MCF 10A (cell line): ENCODE data around the gene EXOC6B. TPM values are rescaled to one million over a fixed set of nuclear protein-coding genes. Genes with fewer than 3 reads are reported as not detected.

Source experiments
- BruUV-seq: library from RNA; stranded (reverse); fragments of 400-500 nt; replicated peaks from 2 replicates; lab custom pipeline; 2021; lab: Mats Ljungman, UMichigan
- CTCF ChIA-PET: fragments of 300-600 bp; sonication (Branson Sonifier 250); formaldehyde crosslinking; extraction: SDS; loops from one replicate; lab custom pipeline; 2021; ENCODE audit warnings: antibody characterized with exemption, inconsistent platforms; lab: Yijun Ruan, JAX
- POLR2A ChIA-PET: fragments of 300-600, 350-650 bp; sonication (Branson Sonifier 250); formaldehyde crosslinking; extraction: SDS; loops from one replicate; lab custom pipeline; 2020; ENCODE audit warnings: antibody characterized with exemption, inconsistent platforms; lab: Yijun Ruan, JAX
- DNase-seq: peaks from one replicate; pipeline ENCODE4 v3.0.0-alpha.2; 2018; ENCODE audit not compliant: unreplicated experiment
- H3K27ac Mint-ChIP-seq: one replicate; pipeline ENCODE4 v1.8.0; 2022; ENCODE audit warnings: mild to moderate bottlenecking, low read depth, mixed read lengths; ENCODE audit not compliant: unreplicated experiment
- H3K27me3 Mint-ChIP-seq: one replicate; pipeline ENCODE4 v1.8.0; 2022; ENCODE audit warnings: mixed read lengths; ENCODE audit not compliant: insufficient read depth, unreplicated experiment
- H3K36me3 Mint-ChIP-seq: one replicate; pipeline ENCODE4 v1.8.0; 2022; ENCODE audit warnings: mild to moderate bottlenecking, moderate library complexity, mixed read lengths; ENCODE audit not compliant: insufficient read depth, unreplicated experiment
- H3K4me1 Mint-ChIP-seq: one replicate; pipeline ENCODE4 v1.8.0; 2022; ENCODE audit warnings: mixed read lengths; ENCODE audit not compliant: insufficient read depth, unreplicated experiment
- H3K4me3 Mint-ChIP-seq: one replicate; pipeline ENCODE4 v1.8.0; 2022; ENCODE audit warnings: mild to moderate bottlenecking, moderate library complexity, mixed read lengths; ENCODE audit not compliant: unreplicated experiment
- H3K9me3 Mint-ChIP-seq: one replicate; pipeline ENCODE4 v1.8.0; 2022; ENCODE audit warnings: mixed read lengths; ENCODE audit not compliant: unreplicated experiment
- CTCF ChIP-seq: fragments of 200-600 bp; IDR thresholded peaks from one replicate; pipeline ENCODE4 v1.8.0; 2022; ENCODE audit warnings: antibody characterized with exemption, mild to moderate bottlenecking; ENCODE audit not compliant: unreplicated experiment
- intact Hi-C: fragments of 100-400 bp; cut with micrococcal nuclease; formaldehyde crosslinking; loops from 2 replicates; pipeline ENCODE4 v1.14.1; 2022
- total RNA-seq: library from RNA; stranded (reverse); gene quantifications from 2 replicates; pipeline ENCODE4 v1.2.3, GENCODE V29; 2022

Gene EXOC6B
- total RNA-seq, 1 experiment from 2014 or later, result 24.7 TPM

- H3K4me1 Mint-ChIP-seq, result no peaks in the 10 kb centered on the region
- H3K27me3 Mint-ChIP-seq, result no peaks in the 10 kb centered on the region
- no peaks in the 10 kb centered on the region for H3K36me3 Mint-ChIP-seq
- intact Hi-C loops, result no loop called here
- no peak for DNase-seq
- CTCF ChIA-PET, result interaction anchor here (0.6 kb wide), 1 partner anchor 38 kb away, joined by 3 read pairs; no protein-coding TSS in a partner anchor
- POLR2A ChIA-PET, result no interaction called here
- no peak overlapping the region for H3K4me3 Mint-ChIP-seq
- BruUV-seq, result no TSS peak
- H3K27ac Mint-ChIP-seq, result no peak overlapping the region
- no peak for TF ChIP-seq CTCF
- no peaks in the 10 kb centered on the region for H3K9me3 Mint-ChIP-seq
Measured at GRCh38 chr2:72708236-72708635, 117.6 kb downstream of the EXOC6B start.

GRCh38 chr2:72698300-72698699 lies 127.5 kb downstream of the EXOC6B start:
- intact Hi-C loops, result no loop called here
- no peaks in the 10 kb centered on the region for H3K27me3 Mint-ChIP-seq
- no peak overlapping the region for H3K4me3 Mint-ChIP-seq
- POLR2A ChIA-PET, result no interaction called here
- no peak for TF ChIP-seq CTCF
- no TSS peak for BruUV-seq
- no peak for DNase-seq
- no peak overlapping the region for H3K27ac Mint-ChIP-seq
- CTCF ChIA-PET, result no interaction called here
- H3K36me3 Mint-ChIP-seq, result peaks cover 22% of the 10 kb centered on the region
- H3K9me3 Mint-ChIP-seq, result no peaks in the 10 kb centered on the region
- H3K4me1 Mint-ChIP-seq, result no peaks in the 10 kb centered on the region

- intact Hi-C loops, result no loop called here
- ChIA-PET CTCF (no interaction called here), POLR2A (no interaction called here)
- DNase-seq, result no peak
- Mint-ChIP-seq H3K9me3 (no peaks in the 10 kb centered on the region), H3K27ac (no peak overlapping the region), H3K36me3 (peaks cover 22% of the 10 kb centered on the region), H3K27me3 (no peaks in the 10 kb centered on the region), H3K4me1 (no peaks in the 10 kb centered on the region), H3K4me3 (no peak overlapping the region)
- TF ChIP-seq CTCF, result no peak
- BruUV-seq, result no TSS peak
Measured at GRCh38 chr2:72696559-72696958, 129.3 kb downstream of the EXOC6B start.

GRCh38 chr2:72695676-72696075 lies 130.2 kb downstream of the EXOC6B start:
- CTCF ChIA-PET, result interaction anchor here (0.6 kb wide), 1 partner anchor 61 kb away, joined by 3 read pairs; no protein-coding TSS in a partner anchor
- Mint-ChIP-seq H3K27me3 (no peaks in the 10 kb centered on the region), H3K4me3 (no peak overlapping the region), H3K9me3 (no peaks in the 10 kb centered on the region), H3K27ac (no peak overlapping the region), H3K4me1 (no peaks in the 10 kb centered on the region), H3K36me3 (peaks cover 13% of the 10 kb centered on the region)
- intact Hi-C loops, result no loop called here
- POLR2A ChIA-PET, result interaction anchor here (0.6 kb wide), 1 partner anchor 535 kb away, joined by 4 read pairs; no protein-coding TSS in a partner anchor
- no peak for DNase-seq
- no peak for TF ChIP-seq CTCF
- no TSS peak for BruUV-seq
